ENCODE results near the gene SELENOM.

DNA sequence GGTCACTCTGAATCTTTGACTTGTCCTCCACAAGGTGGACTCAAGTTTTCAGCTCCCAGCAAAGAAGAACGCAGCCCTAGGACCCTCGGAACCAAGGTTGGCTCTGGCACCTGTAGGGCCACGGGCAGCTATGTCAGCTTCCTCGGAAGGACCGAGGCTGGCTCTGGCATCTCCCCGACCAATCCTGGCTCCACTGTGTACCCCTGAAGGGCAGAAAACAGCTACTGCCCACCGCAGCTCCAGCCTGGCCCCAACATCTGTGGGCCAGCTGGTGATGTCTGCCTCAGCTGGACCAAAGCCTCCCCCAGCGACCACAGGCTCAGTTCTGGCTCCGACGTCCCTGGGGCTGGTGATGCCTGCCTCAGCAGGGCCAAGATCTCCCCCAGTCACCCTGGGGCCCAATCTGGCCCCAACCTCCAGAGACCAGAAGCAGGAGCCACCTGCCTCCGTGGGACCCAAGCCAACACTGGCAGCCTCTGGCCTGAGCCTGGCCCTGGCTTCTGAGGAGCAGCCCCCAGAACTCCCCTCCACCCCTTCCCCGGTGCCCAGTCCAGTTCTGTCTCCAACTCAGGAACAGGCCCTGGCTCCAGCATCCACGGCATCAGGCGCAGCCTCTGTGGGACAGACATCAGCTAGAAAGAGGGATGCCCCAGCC, 17.6 kb upstream of the SELENOM start:
- TF ChIP-seq, protein P1, sequence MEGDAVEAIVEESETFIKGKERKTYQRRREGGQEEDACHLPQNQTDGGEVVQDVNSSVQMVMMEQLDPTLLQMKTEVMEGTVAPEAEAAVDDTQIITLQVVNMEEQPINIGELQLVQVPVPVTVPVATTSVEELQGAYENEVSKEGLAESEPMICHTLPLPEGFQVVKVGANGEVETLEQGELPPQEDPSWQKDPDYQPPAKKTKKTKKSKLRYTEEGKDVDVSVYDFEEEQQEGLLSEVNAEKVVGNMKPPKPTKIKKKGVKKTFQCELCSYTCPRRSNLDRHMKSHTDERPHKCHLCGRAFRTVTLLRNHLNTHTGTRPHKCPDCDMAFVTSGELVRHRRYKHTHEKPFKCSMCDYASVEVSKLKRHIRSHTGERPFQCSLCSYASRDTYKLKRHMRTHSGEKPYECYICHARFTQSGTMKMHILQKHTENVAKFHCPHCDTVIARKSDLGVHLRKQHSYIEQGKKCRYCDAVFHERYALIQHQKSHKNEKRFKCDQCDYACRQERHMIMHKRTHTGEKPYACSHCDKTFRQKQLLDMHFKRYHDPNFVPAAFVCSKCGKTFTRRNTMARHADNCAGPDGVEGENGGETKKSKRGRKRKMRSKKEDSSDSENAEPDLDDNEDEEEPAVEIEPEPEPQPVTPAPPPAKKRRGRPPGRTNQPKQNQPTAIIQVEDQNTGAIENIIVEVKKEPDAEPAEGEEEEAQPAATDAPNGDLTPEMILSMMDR (conservative IDR thresholded peaks at IDR 0.05; ENCODE audit: low read depth, low read length), result no peak
- no peak for TF ChIP-seq EZH2 (IDR thresholded peaks at IDR 0.05; ENCODE audit: borderline replicate concordance, low read depth, low read length, poor library complexity, severe bottlenecking)

Measured in A673 (cell line).